MCF 10A (cell line): ENCODE results near the gene SPATA12. TPM values are rescaled to one million over a fixed set of nuclear protein-coding genes. Genes with fewer than 3 reads are reported as not detected.
"Not testable (repeated sequence)": the region's sequence is repeated elsewhere in the genome, so short reads cannot be mapped to it uniquely, and the experiment has no call there.

Experiments used
- BruUV-seq: library from RNA; stranded (reverse); fragments of 400-500 nt; replicated peaks from 2 replicates; lab custom pipeline; 2021; lab: Mats Ljungman, UMichigan
- CTCF ChIA-PET: fragments of 300-600 bp; sonication (Branson Sonifier 250); formaldehyde crosslinking; extraction: SDS; loops from one replicate; lab custom pipeline; 2021; ENCODE audit warnings: antibody characterized with exemption, inconsistent platforms; lab: Yijun Ruan, JAX
- POLR2A ChIA-PET: fragments of 300-600, 350-650 bp; sonication (Branson Sonifier 250); formaldehyde crosslinking; extraction: SDS; loops from one replicate; lab custom pipeline; 2020; ENCODE audit warnings: antibody characterized with exemption, inconsistent platforms; lab: Yijun Ruan, JAX
- DNase-seq: peaks from one replicate; pipeline ENCODE4 v3.0.0-alpha.2; 2018; ENCODE audit not compliant: unreplicated experiment
- H3K27ac Mint-ChIP-seq: one replicate; pipeline ENCODE4 v1.8.0; 2022; ENCODE audit warnings: mild to moderate bottlenecking, low read depth, mixed read lengths; ENCODE audit not compliant: unreplicated experiment
- H3K27me3 Mint-ChIP-seq: one replicate; pipeline ENCODE4 v1.8.0; 2022; ENCODE audit warnings: mixed read lengths; ENCODE audit not compliant: insufficient read depth, unreplicated experiment
- H3K36me3 Mint-ChIP-seq: one replicate; pipeline ENCODE4 v1.8.0; 2022; ENCODE audit warnings: mild to moderate bottlenecking, moderate library complexity, mixed read lengths; ENCODE audit not compliant: insufficient read depth, unreplicated experiment
- H3K4me1 Mint-ChIP-seq: one replicate; pipeline ENCODE4 v1.8.0; 2022; ENCODE audit warnings: mixed read lengths; ENCODE audit not compliant: insufficient read depth, unreplicated experiment
- H3K4me3 Mint-ChIP-seq: one replicate; pipeline ENCODE4 v1.8.0; 2022; ENCODE audit warnings: mild to moderate bottlenecking, moderate library complexity, mixed read lengths; ENCODE audit not compliant: unreplicated experiment
- H3K9me3 Mint-ChIP-seq: one replicate; pipeline ENCODE4 v1.8.0; 2022; ENCODE audit warnings: mixed read lengths; ENCODE audit not compliant: unreplicated experiment
- CTCF ChIP-seq: fragments of 200-600 bp; IDR thresholded peaks from one replicate; pipeline ENCODE4 v1.8.0; 2022; ENCODE audit warnings: antibody characterized with exemption, mild to moderate bottlenecking; ENCODE audit not compliant: unreplicated experiment
- intact Hi-C: fragments of 100-400 bp; cut with micrococcal nuclease; formaldehyde crosslinking; loops from 2 replicates; pipeline ENCODE4 v1.14.1; 2022
- total RNA-seq: library from RNA; stranded (reverse); gene quantifications from 2 replicates; pipeline ENCODE4 v1.2.3, GENCODE V29; 2022

Gene SPATA12
- total RNA-seq, 1 experiment from 2014 or later, result not detected

DNA sequence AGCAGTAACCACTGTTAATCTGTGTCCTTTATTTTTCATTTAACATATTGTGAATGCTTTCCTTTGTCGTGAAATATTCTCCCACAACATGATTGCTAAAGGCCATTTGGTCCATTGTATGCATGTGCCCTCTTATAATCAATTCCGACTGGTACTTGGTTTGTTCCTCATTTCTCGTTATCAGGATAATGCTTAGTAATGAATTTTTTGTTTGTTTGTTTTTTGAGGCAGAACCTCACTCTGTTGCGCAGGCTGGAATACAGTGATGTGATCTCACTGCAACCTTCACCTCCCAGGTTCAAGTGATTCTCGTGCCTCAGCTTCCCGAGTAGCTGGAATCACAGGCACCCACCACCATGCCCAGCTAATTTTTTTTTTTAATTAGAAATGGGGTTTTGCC, 22.0 kb downstream of the SPATA12 start:
- no TSS peak for BruUV-seq
- no peak for TF ChIP-seq CTCF
- intact Hi-C loops, result no loop called here
- CTCF ChIA-PET, result interaction anchor here (0.5 to 1.1 kb wide), 5 partner anchors 12 to 132 kb away, joined by 3 read pairs; no protein-coding TSS in a partner anchor
- no peaks in the 10 kb centered on the region for H3K27me3 Mint-ChIP-seq
- H3K36me3 Mint-ChIP-seq, result no peaks in the 10 kb centered on the region
- POLR2A ChIA-PET, result interaction anchor here (0.6 kb wide), 1 partner anchor 149 kb away, joined by 3 read pairs; no protein-coding TSS in a partner anchor
- H3K9me3 Mint-ChIP-seq, result no peaks in the 10 kb centered on the region
- H3K4me1 Mint-ChIP-seq, result peaks cover 9% of the 10 kb centered on the region
- H3K4me3 Mint-ChIP-seq, result no peak overlapping the region
- DNase-seq, result no peak
- H3K27ac Mint-ChIP-seq, result no peak overlapping the region

GRCh38 chr3:57083266-57083995, 23.0 kb downstream of the SPATA12 start:
- BruUV-seq, H3K4me3 Mint-ChIP-seq, H3K4me1 Mint-ChIP-seq, H3K9me3 Mint-ChIP-seq, POLR2A ChIA-PET, H3K27ac Mint-ChIP-seq, H3K27me3 Mint-ChIP-seq, intact Hi-C loops, H3K36me3 Mint-ChIP-seq: not testable (repeated sequence)
- CTCF ChIA-PET, result interaction anchor here (0.7 to 1.1 kb wide), 4 partner anchors 11 to 131 kb away, joined by 3 read pairs; no protein-coding TSS in a partner anchor
- peak; percentile 65 for DNase-seq

DNA sequence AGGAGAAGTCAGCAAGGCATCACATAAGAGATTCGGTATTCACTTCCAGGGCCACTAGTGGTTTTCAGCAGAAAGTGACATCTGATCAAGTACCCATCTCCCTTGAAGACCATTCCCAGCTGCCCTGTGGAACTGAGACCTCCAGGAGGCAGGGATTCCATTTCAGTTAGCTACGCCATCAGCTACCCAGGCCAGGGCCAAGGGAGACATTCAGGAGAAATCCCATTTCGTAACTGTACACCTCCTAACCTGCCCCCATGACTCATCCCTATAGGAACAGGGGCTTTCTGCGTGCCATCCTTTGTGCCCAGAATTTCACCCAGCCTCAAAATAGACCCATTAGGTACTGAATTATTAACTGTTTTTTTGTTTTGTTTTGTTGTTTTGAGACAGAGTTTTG, 24.7 kb downstream of the SPATA12 start:
- POLR2A ChIA-PET, result no interaction called here
- BruUV-seq, result no TSS peak
- intact Hi-C loops, result no loop called here
- peak; percentile 76 for DNase-seq
- Mint-ChIP-seq H3K36me3 (no peaks in the 10 kb centered on the region), H3K4me3 (no peak overlapping the region), H3K27ac (no peak overlapping the region), H3K27me3 (no peaks in the 10 kb centered on the region), H3K9me3 (no peaks in the 10 kb centered on the region), H3K4me1 (peaks cover 6% of the 10 kb centered on the region)
- CTCF ChIA-PET, result interaction anchor here (1.3 kb wide), 1 partner anchor 90 kb away, joined by 6 read pairs; no protein-coding TSS in a partner anchor
- no peak for TF ChIP-seq CTCF

DNA sequence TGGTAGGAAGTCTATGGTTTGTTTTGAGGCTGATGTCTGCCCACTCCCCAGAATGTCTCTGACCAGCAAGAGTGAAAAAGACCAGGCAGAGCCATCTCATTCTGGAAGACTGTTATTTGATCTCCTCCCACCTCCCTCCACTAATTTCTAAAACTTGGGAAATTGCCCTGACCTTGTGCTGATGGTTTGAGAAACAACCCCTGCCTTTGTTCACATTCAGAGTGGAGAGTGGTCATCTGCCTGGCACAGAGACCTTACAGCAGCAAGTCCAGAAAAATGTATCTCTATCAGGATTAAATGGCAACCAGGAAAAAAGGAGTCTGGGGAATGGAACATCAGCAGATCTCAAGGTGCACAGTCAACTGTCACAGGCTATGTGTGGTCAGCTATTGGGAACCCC, 25.7 kb downstream of the SPATA12 start:
- H3K9me3 Mint-ChIP-seq, result no peaks in the 10 kb centered on the region
- intact Hi-C loops, result no loop called here
- H3K27me3 Mint-ChIP-seq, result no peaks in the 10 kb centered on the region
- CTCF ChIA-PET, result interaction anchor here (0.6 to 3.8 kb wide), 2 partner anchors 14 to 507 kb away, joined by 3 to 31 read pairs; no protein-coding TSS in a partner anchor
- no peak overlapping the region for H3K27ac Mint-ChIP-seq
- no peaks in the 10 kb centered on the region for H3K36me3 Mint-ChIP-seq
- DNase-seq, result no peak
- TF ChIP-seq CTCF, result no peak
- H3K4me1 Mint-ChIP-seq, result peaks cover 6% of the 10 kb centered on the region
- no TSS peak for BruUV-seq
- POLR2A ChIA-PET, result no interaction called here
- no peak overlapping the region for H3K4me3 Mint-ChIP-seq
